ENCODE data around the gene ACAD8. TPM values are rescaled to one million over a fixed set of nuclear protein-coding genes. Genes with fewer than 3 reads are reported as not detected.
A peak's percentile ranks its signal among the peaks of the same experiment; 100 is the strongest.

The ACAD8 gene
- total RNA-seq, 1 donor from 2014 or later: 33.5 TPM

GRCh38 chr11:134275188-134275533 is 21.8 kb downstream of the ACAD8 start:
- Mint-ChIP-seq H3K4me1 (ENCODE audit: unreplicated experiment) (peaks cover 20% of the 10 kb centered on the region), H3K27me3 (ENCODE audit: unreplicated experiment) (peaks cover 12% of the 10 kb centered on the region), H3K36me3 (ENCODE audit: low read depth, unreplicated experiment) (no peaks in the 10 kb centered on the region), H3K9me3 (ENCODE audit: unreplicated experiment) (no peaks in the 10 kb centered on the region), H3K27ac (ENCODE audit: unreplicated experiment) (peak overlapping the region; percentile 66), H3K4me3 (ENCODE audit: unreplicated experiment) (peak overlapping the region; percentile 88)
- no peak for DNase-seq (ENCODE audit: low spot score)
- TF ChIP-seq CTCF (IDR thresholded peaks at IDR 0.05; ENCODE audit: unreplicated experiment): no peak

- peaks cover 10% of the 10 kb centered on the region for H3K27me3 Mint-ChIP-seq (ENCODE audit: unreplicated experiment)
- TF ChIP-seq CTCF (IDR thresholded peaks at IDR 0.05; ENCODE audit: unreplicated experiment): peak; percentile 40
- H3K27ac Mint-ChIP-seq (ENCODE audit: unreplicated experiment): peak within 1 kb of the TSS; percentile 66
- peak; percentile 68 for DNase-seq (ENCODE audit: low spot score)
- H3K4me3 Mint-ChIP-seq (ENCODE audit: unreplicated experiment): peak within 1 kb of the TSS; percentile 93
- no peaks in the 10 kb centered on the region for H3K36me3 Mint-ChIP-seq (ENCODE audit: low read depth, unreplicated experiment)
- peaks cover 20% of the 10 kb centered on the region for H3K4me1 Mint-ChIP-seq (ENCODE audit: unreplicated experiment)
- H3K9me3 Mint-ChIP-seq (ENCODE audit: unreplicated experiment): no peaks in the 10 kb centered on the region
Observed at GRCh38 chr11:134275534-134276395, 22.4 kb downstream of the ACAD8 start, which contains the start of gene GLB1L3. TSS of gene GLB1L3 (plus strand) at chr11:134276379. CDS start at chr11:134276741, 362 bp downstream.

GRCh38 chr11:134276396-134277182 is 23.2 kb downstream of the ACAD8 start:
- TF ChIP-seq CTCF (IDR thresholded peaks at IDR 0.05; ENCODE audit: unreplicated experiment): no peak
- H3K27me3 Mint-ChIP-seq (ENCODE audit: unreplicated experiment): peaks cover 10% of the 10 kb centered on the region
- no peaks in the 10 kb centered on the region for H3K36me3 Mint-ChIP-seq (ENCODE audit: low read depth, unreplicated experiment)
- peak overlapping the region; percentile 93 for H3K4me3 Mint-ChIP-seq (ENCODE audit: unreplicated experiment)
- H3K27ac Mint-ChIP-seq (ENCODE audit: unreplicated experiment): no peak overlapping the region
- H3K4me1 Mint-ChIP-seq (ENCODE audit: unreplicated experiment): peaks cover 20% of the 10 kb centered on the region
- no peaks in the 10 kb centered on the region for H3K9me3 Mint-ChIP-seq (ENCODE audit: unreplicated experiment)
- DNase-seq (ENCODE audit: low spot score): peak; percentile 39

GRCh38 chr11:134277183-134278001 is 24.0 kb downstream of the ACAD8 start:
- Mint-ChIP-seq H3K4me3 (ENCODE audit: unreplicated experiment) (peak overlapping the region; percentile 93), H3K27me3 (ENCODE audit: unreplicated experiment) (peaks cover 10% of the 10 kb centered on the region), H3K4me1 (ENCODE audit: unreplicated experiment) (peaks cover 20% of the 10 kb centered on the region), H3K36me3 (ENCODE audit: low read depth, unreplicated experiment) (no peaks in the 10 kb centered on the region), H3K27ac (ENCODE audit: unreplicated experiment) (peak overlapping the region; percentile 48), H3K9me3 (ENCODE audit: unreplicated experiment) (no peaks in the 10 kb centered on the region)
- no peak for TF ChIP-seq CTCF (IDR thresholded peaks at IDR 0.05; ENCODE audit: unreplicated experiment)
- DNase-seq (ENCODE audit: low spot score): peak; percentile 33

Data from endothelial cell (in vitro differentiated cells).